ENCODE data around the gene AHSG.
A peak's percentile ranks its signal among the peaks of the same experiment; 100 is the strongest.

The AHSG gene

GRCh38 chr3:186608624-186609215 lies 4.1 kb upstream of the AHSG start:
- TF ChIP-seq CTCF (conservative IDR thresholded peaks at IDR 0.05; ENCODE audit: control insufficient read depth, insufficient read depth, low read depth, low read length) = no peak
- no peak for DNase-seq (ENCODE audit: low read depth)
- H3K4me3 ChIP-seq (ENCODE audit: control insufficient read depth, low read depth, low read length) = no peak overlapping the region

DNA sequence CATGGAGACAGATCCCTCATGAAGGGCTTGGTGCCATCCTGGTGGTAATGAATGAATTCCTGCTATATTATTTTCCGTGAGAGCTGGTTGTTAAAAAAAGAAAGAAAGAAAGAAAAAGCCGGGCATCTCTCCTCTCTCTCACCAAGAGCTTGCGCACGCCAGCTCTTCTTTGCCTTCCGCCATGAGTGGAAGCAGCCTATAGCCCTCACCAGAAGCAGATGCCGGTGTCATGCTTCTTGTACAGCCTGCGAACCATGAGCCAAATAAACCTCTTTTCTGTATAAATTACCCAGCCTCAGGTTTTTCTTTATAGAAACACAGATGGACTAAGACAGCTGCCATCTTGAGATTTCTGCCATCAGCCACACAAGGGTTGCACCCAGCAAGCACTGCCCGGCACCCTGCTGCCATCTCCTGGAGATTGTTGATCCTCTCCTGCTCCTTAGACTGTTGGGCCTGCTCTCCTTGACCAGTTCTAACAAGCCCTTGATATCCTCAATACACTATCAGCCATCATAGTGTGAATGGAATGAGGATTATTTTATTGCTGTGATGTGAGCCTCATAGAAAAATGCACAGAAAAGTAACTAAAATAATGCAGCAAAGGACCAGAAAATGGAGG lies 3.5 kb upstream of the AHSG start:
- peak; percentile 38 for TF ChIP-seq CTCF (conservative IDR thresholded peaks at IDR 0.05; ENCODE audit: control insufficient read depth, insufficient read depth, low read depth, low read length)
- H3K4me3 ChIP-seq (ENCODE audit: control insufficient read depth, low read depth, low read length) = no peak overlapping the region
- DNase-seq (ENCODE audit: low read depth) = peak; percentile 40

GRCh38 chr3:186612065-186612464 lies 795 bp upstream of the AHSG start:
- TF ChIP-seq CTCF (conservative IDR thresholded peaks at IDR 0.05; ENCODE audit: control insufficient read depth, insufficient read depth, low read depth, low read length) = no peak
- DNase-seq (ENCODE audit: low read depth) = no peak
- H3K4me3 ChIP-seq (ENCODE audit: control insufficient read depth, low read depth, low read length) = no peak overlapping the region

GRCh38 chr3:186613637-186614265 lies 891 bp downstream of the AHSG start:
- H3K4me3 ChIP-seq (ENCODE audit: control insufficient read depth, low read depth, low read length) = no peak overlapping the region
- no peak for DNase-seq (ENCODE audit: low read depth)
- no peak for TF ChIP-seq CTCF (conservative IDR thresholded peaks at IDR 0.05; ENCODE audit: control insufficient read depth, insufficient read depth, low read depth, low read length)

- DNase-seq (ENCODE audit: low read depth) = no peak
- no peak for TF ChIP-seq CTCF (conservative IDR thresholded peaks at IDR 0.05; ENCODE audit: control insufficient read depth, insufficient read depth, low read depth, low read length)
- H3K4me3 ChIP-seq (ENCODE audit: control insufficient read depth, low read depth, low read length) = no peak overlapping the region
Measured at GRCh38 chr3:186614266-186614596, 1.4 kb downstream of the AHSG start.

DNA sequence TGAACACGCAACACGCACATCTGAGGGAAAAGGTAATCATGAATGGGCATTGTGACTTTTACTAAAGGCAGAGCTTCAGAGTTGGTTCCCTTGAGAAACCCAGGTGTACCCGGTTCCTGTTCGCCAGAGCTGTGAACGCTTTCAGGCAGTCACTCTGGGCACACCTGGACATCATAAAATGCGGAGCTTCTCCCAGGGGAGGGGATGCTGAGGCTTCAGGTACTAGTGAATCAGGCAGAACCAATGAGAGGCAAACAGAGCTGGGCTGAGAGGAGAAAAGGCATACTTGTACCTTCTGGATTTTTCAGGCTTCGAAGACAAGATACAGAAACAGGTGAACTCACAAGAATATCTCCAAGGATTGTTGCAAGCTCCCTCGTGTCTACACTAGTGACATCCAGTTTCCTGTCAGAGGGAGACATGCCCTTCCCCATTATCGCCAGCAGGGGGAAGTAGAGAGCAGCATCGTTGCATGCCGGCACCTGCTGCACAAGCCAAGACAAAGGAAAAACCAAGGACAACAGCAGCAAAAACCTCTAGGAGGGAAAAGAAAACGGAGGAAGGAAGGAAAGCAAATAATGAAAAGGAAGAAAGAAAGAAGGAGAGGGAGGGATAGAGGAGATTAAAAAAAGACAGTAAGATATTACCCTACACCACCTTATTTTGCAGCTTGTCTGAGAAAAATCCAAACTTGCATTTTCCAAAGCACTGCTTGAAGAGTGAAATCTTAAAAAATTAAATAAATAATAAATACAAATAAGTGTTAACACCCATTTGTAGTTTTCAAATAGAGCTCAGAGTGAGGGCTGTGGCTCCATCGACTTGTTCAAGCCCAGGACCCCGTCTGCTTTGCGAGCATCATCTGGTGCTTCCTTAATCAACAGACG lies 2.0 kb downstream of the AHSG start:
- TF ChIP-seq CTCF (conservative IDR thresholded peaks at IDR 0.05; ENCODE audit: control insufficient read depth, insufficient read depth, low read depth, low read length) = peak; percentile 99
- H3K4me3 ChIP-seq (ENCODE audit: control insufficient read depth, low read depth, low read length) = no peak overlapping the region

More for the DNA sequence above, 2.0 kb downstream of the AHSG start:
- DNase-seq (ENCODE audit: low read depth) = peak; percentile 65

All from fibroblast of mammary gland (primary cell).